SK-MEL-5 (cell line): Measurements from ENCODE around the gene MAD2L2. TPM values are rescaled to one million over a fixed set of nuclear protein-coding genes. Genes with fewer than 3 reads are reported as not detected.
A peak's percentile ranks its signal among the peaks of the same experiment; 100 is the strongest.

Source experiments
- DNase-seq: peaks from one replicate; pipeline ENCODE4 v3.0.0-alpha.2; 2016; ENCODE audit warnings: low read depth, low spot score
- in situ Hi-C: cut with HindIII; loops from 2 replicates; pipeline ENCODE4 v1.10.0; 2016; ENCODE audit warnings: low sequenced_read_pairs, high pct_unique_total_duplicates, low pct_unique_long_range_greater_than_20kb
- total RNA-seq: library from RNA; depleted of rRNA; stranded (reverse); fragments of >200 nt; shearing (Covaris generic); gene quantifications from 2 replicates; pipeline ENCODE4 v1.2.3, GENCODE V29; 2014

MAD2L2 gene
- total RNA-seq, 1 experiment from 2014 or later: 64.8 TPM

DNA sequence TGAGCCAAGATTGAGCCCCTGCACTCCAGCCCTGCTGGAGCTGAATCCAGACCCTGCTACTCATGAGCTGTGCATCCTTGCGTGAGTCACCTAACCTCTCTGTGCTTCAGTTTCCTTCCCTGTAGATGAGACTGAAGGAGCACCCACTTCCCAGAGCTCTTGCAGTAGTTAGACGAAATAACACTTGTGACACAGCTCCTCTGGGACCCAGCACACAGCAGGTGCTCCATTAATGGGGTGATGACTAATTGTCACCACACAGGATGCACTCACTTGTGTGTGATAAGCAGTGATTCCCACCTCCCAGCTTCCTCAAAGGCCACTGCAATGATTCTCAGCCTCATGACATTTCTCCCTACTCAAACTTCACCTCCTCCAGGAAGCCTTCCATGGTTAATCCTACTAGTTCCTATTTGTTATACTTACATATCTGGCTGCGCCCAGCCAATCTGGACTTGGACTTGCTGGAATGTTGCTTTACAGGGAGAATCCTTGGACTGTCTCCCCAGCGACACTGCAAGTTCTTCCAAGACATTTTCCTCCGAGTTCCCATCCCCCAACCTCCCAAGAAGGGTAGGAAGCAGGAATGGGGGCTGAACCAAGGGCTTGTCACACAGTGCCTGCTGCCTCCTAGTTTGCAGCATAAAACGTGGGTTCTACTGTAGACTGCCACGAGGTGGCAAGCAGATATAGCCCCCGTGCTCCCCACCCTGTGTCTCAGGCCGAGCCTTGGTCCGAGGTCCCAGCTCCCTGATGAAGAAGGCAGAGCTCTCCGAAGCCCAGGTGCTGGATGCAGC is 27.8 kb upstream of the MAD2L2 start:
- in situ Hi-C loops: no loop called here
- peak; percentile 42 for DNase-seq

GRCh38 chr1:11707621-11708276 is 26.8 kb upstream of the MAD2L2 start:
- in situ Hi-C loops: no loop called here
- DNase-seq: no peak

DNA sequence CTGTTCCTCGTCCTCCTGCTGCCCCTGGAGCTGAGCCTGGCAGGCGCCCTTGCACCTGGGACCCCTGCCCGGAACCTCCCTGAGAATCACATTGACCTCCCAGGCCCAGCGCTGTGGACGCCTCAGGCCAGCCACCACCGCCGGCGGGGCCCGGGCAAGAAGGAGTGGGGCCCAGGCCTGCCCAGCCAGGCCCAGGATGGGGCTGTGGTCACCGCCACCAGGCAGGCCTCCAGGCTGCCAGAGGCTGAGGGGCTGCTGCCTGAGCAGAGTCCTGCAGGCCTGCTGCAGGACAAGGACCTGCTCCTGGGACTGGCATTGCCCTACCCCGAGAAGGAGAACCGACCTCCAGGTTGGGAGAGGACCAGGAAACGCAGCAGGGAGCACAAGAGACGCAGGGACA is 25.3 kb upstream of the MAD2L2 start:
- in situ Hi-C loops: no loop called here
- DNase-seq: no peak

GRCh38 chr1:11705596-11705995 is 24.6 kb upstream of the MAD2L2 start:
- in situ Hi-C loops: no loop called here
- DNase-seq: no peak

- in situ Hi-C loops: no loop called here
Observed at GRCh38 chr1:11704691-11705475, 23.9 kb upstream of the MAD2L2 start.

GRCh38 chr1:11704194-11704529 is 23.2 kb upstream of the MAD2L2 start:
- no peak for DNase-seq
- in situ Hi-C loops: no loop called here

More at GRCh38 chr1:11704691-11705475, 23.9 kb upstream of the MAD2L2 start:
- no peak for DNase-seq

DNA sequence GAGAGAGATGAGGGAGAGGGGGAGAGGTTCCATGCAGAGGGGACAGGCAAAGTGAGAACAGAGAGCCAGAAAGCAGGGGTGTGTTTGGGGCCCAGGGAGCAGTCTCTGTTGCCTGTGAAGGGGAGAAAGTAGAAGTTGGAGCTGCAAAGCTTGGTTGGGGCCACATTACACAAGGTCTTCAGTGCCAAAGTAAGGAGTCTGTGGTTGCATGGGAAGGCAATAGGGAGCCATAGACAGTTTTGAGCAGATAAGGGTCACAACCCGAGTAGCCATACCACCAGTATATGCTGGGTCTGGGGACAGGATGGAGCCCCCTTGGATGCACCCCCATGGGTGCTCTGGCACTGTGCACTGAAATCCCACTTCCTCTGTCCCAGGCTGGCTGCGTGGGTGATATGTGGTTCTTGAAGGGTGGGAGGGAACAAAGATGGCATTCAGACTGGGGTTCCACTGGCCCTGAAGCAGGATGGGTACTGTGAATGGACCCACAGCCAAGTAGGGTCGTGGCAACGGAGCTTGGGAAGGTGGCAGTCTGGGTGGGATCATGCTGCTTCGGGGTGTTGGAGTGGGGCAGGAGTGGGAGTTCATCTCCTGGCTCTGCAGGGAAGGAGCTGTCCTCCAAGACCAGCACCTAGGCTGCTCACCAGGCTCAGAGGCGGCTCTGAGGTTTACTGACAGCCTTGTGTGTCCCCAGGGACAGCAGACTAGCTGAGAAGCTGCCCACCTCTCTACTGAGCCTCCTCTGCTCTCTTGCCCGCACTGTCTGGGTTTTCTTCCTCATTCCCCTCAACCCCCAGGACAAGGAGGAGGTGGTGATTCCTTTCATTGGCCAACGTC is 22.6 kb upstream of the MAD2L2 start:
- no peak for DNase-seq
- in situ Hi-C loops: no loop called here

DNA sequence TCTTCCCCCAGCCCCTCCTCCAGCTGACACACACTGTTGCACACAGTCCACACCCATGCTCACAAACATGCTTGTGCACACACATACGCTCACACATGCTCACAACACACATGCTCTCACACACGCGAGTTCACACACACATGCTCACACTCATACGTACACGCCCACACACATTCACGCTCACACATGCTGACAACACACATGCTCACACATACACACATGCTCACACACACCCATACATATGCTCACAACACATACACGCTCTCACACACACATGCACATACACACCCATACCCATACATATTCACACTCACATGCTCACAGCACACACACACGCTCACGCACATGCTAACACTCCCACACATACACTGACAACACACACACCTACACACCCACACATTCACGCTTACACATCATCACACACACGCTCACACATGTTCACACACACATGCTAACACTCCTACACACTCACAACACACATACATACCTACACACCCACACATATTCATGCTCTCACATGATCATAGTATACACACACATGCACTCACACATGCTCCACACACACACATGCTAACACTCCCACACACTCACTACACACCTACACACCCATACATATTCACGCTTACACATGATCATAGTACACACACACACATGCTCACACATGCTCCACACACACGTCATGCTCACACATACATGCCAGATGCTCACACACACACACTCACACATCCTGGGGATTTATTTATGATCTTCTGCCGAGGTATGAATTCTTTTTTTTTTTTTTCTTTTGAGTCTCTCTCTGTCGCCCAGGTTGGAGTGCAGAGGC is 21.2 kb upstream of the MAD2L2 start:
- no peak for DNase-seq
- in situ Hi-C loops: no loop called here

DNA sequence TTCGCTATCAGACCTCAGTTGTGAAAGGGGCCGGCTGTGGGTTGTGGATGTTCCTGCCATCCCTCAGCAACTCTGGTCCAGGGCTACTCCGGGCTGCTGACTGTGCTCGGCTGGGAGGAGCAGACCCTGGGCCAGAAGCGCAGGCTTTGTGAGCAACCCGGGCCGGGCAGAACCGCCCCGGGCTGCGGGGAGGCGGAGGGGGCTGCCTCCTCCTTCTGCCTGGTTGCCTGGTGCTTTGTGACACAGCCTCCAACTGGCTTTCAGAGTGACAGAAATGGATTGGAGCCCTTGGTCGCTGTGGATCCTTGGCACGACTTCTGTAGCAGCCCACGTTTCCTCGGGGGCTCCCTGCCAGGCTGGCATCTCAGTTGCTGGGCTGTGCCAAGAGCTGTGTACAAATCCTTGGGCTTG is 20.6 kb upstream of the MAD2L2 start:
- no peak for DNase-seq
- in situ Hi-C loops: no loop called here

DNA sequence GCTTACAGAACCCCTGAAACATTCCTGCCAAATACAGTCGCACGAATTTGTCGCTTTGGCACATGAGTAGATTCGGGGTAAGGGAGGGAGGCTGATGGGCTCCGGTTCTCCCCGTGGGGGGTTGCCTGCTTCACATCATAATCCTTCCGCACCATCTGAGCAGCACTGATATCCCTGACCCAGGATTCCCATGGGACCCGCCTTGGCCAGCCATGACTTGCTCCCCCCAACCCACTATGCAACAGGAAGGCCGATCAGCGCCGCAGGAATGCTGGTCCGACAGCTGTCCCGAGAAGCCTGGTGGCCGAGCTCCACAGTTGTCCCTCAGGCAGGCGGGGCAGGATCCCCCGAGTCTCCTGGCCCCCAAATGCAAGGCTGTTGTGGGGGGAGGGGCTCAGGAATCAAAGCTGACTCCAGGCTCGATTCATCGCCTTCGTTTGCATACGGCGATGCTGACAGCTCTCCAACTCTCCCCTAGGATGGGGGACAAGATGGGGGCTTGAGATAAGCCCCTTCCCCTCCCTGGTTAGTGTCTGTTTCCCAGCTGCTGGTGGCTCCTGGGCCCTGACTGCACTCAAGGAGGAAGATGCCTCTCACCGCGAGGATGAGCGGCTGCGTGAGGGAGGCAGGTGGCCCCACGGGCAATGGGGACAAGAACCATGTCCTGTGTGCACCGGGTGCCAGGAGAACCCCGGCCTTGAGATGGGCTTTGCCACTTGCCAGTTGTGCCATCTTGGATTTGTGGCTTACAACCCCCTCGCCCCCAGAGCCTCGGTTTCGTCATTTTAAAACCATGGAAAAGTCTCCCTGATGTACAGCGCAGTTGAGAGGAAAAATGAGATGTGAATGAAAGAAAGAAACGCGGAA is 19.9 kb upstream of the MAD2L2 start:
- in situ Hi-C loops: no loop called here
- no peak for DNase-seq

DNA sequence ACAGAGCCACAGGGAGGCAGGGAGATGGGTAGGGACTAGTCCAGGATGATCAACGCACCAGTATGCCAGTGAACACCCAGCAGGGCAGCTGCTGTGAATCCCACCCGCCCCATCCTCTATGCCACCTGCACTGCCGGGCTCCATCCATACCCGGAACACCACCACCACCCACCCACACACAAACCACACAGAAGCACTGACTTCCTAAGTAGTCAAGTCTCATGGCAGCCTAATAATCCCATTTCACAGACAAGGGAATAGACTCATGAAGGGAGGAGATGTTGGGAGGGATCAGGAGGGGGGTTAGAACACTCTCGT is 16.9 kb upstream of the MAD2L2 start:
- DNase-seq: no peak
- in situ Hi-C loops: no loop called here

DNA sequence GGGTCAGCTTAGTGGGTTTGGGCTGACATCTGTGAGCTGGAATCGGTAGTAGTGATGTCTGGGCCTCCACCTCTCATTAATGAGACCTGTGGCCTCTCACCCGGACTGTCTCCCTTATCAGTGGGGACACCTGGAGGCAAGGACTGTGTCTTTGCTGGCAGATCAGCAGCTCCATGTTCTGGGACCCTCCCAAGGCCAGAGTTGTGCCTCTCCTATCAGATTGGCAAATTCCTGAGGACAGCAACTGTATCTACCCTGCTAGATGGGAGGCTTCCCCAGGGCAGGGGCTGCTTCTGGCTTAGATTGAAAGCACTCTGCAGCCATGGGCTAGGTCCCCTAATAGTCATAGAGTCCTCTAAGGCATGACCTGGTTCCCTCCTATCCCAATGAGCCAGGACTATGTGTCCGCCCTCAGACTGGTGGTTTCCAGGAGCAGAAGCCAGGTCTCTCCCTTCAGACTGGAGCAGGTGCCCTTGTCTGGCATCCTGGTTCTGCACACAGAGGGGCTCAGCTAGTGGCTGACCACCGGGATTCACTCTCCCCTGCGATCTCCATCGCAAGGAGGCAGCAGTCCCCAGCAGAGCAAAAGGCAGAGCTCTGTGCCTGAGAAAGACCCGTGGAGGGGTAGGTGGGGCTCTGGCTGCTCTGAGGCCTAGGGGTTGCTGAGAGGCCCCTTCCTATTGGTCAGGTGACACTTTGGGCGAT is 16.4 kb upstream of the MAD2L2 start:
- in situ Hi-C loops: no loop called here
- no peak for DNase-seq

GRCh38 chr1:11695861-11696260 is 14.9 kb upstream of the MAD2L2 start:
- in situ Hi-C loops: no loop called here
- no peak for DNase-seq

DNA sequence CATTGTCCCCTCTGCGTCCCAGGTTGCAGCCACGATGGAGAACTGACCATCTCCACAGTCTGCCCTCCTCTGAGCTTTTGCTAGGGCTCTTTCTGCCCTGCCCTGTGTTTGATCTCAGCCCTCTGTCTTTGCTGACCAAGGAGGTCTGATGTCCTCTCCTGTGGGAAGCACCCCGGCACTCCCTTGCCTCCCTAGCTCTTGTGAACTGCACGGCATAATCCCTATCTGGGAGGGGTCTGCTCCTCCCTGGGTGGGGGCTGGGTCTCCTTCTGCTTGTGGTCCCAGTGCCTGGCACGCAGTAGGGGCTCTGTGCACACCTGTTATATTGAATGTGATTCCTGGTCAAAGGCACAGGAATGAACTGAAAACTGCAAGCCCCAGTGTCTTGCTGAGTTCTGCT is 13.0 kb upstream of the MAD2L2 start:
- DNase-seq: no peak
- in situ Hi-C loops: no loop called here

DNA sequence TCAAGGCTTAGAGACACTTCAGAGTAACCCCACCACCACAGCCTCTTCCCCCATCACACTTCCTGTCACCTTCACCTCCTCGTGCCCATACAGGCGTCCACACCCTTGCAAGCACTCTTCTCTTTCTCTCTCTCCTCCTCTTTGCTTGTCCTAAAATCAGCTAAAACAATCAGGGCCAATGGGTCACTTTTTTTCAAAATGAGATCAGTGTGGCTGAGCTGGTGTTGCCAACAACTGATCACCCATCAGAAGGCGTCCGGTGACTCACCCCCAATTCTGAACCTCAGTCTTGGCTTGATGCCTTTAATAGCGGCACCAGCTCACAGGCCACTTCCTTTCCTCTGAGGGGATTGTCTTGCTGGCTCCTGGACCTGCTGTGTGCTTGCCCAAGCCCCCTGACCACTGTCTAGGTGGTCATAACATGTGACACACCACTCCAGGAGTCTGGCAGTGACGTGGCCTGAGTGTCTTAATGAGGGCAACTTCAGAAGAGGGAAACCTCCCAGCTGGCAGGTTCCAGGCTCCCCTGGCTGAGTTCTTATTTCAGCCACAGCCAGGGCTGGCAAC is 12.2 kb upstream of the MAD2L2 start:
- no peak for DNase-seq
- in situ Hi-C loops: no loop called here
